Stimulated activated CD8-positive, alpha-beta memory T cell treated with anti-CD3 and anti-CD28 coated beads, Interleukin-4, amount 100 ng/mL, for 4 hours (primary cell): ENCODE results near the gene CDC25B.

ENCODE experiments used
- DNase-seq, 2 donors: peaks; one replicate each; pipeline ENCODE4 v3.0.0-alpha.2; 2020; ENCODE audit warnings: low read depth in 2 of 2, low spot score in 1 of 2

The CDC25B gene

DNA sequence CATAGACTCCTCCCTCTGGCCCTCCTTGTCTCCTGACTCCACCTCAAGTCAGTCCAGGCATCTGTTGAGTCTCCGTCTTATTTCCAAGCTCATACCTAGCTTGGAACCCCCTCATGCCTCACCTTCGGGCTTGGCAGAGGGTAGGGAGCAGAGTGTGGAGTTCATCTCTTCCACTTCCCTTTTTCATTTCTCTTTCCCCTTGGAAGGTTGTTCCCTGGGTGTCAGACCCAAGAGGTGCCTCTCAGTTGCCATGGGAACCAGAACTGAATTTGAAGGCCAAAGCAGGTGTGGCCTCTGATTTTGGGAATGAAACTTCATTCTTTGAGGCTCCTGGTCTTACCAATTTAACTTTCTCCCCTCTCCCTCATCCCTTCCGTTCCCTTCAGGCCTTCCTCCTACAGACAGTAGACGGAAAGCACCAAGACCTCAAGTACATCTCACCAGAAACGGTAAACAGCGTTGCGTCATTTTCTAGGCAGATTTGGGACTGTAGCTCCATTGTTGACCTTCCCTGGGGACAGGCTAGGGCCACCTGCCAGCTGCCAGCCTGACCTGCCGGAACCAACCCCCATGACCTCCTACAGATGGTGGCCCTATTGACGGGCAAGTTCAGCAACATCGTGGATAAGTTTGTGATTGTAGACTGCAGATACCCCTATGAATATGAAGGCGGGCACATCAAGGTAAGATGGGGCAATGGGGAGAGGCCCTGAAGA, 6.6 kb downstream of the CDC25B start:
- DNase-seq = no peak

GRCh38 chr20:3803289-3803688, 7.2 kb downstream of the CDC25B start:
- DNase-seq = no peak

DNA sequence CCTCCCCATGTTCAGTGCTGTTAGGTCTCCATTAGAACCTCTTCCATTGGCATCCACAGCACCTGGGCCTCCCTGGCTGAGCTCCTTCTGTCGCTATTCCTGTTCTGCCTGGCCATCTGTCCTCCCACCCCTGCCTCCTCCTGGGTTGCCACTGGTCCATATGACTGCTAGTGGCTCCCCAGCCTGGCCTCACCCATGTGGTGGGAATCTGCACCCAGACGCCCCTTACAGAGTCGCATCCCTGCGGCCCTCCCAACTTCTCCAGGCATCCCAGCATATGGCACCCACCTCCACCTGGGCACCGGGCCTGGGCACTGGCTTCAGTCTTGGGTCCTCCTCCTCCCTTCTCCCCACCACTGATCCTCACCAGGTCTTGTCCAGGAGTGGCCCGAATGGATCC, 7.7 kb downstream of the CDC25B start:
- DNase-seq = no peak

DNA sequence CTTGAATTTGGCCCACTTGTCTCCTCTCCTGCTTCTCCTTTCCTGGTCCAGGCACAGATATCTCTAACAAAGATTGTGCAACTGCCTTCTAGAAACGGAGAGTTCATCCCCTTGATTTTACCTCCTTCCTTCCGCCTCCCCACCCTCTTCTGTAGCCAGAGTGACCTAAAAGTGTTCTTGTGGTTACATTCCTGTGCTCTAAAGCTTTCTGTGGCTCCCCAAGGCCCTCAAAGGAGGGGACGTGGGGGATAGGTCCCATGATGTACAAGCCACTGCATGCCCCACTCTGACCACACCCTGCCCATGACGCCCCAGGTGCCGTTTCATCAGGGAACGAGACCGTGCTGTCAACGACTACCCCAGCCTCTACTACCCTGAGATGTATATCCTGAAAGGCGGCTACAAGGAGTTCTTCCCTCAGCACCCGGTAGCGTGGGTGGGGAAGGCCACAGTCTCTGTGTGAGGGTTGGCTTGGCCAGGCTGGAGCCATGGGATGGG, 8.2 kb downstream of the CDC25B start:
- DNase-seq = no peak

DNA sequence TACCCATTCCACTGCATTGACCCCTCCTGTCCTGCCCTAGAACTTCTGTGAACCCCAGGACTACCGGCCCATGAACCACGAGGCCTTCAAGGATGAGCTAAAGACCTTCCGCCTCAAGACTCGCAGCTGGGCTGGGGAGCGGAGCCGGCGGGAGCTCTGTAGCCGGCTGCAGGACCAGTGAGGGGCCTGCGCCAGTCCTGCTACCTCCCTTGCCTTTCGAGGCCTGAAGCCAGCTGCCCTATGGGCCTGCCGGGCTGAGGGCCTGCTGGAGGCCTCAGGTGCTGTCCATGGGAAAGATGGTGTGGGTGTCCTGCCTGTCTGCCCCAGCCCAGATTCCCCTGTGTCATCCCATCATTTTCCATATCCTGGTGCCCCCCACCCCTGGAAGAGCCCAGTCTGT, 8.7 kb downstream of the CDC25B start:
- no peak for DNase-seq

DNA sequence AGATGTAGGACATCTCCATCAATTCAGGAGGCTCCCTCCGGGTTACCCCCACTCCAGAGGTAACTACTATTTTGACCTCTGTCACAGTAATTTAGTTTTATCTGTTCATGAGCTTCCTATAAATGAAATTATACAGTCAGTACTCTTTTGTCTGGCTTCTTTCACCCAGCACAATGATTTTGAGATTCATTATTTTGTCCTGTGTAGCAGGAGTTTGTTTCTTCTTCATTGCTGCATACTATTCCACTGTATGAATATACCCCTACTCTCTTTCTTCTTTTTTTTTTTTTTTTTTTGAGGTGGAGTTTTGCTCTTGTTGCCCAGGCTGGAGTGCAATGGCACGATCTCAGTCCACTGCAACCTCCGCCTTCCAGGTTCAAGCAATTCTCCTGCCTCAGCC, 12.4 kb downstream of the CDC25B start:
- DNase-seq = no peak

- DNase-seq = peak; percentile 82 to 89
Observed at GRCh38 chr20:3811467-3812258, 15.6 kb downstream of the CDC25B start.

DNA sequence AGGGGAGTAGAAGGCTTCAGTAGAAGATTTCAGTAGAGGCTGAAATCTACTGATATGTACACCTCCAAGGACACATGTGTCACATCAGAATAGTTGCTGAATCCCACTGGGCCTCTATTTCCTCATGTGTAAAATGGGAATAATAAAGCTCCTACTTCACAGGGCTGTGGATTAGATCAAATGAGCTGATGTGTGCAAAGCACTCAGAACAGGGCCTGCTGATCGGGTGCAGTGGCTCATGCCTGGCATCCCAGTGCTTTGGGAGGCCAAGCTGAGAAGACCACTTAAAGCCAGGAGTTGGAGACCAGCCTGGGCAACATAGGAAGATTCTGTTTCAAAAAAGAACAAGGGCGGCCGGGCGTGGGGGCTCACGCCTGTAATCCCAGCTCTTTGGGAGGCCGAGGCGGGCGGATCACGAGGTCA, 16.2 kb downstream of the CDC25B start:
- no peak for DNase-seq

DNA sequence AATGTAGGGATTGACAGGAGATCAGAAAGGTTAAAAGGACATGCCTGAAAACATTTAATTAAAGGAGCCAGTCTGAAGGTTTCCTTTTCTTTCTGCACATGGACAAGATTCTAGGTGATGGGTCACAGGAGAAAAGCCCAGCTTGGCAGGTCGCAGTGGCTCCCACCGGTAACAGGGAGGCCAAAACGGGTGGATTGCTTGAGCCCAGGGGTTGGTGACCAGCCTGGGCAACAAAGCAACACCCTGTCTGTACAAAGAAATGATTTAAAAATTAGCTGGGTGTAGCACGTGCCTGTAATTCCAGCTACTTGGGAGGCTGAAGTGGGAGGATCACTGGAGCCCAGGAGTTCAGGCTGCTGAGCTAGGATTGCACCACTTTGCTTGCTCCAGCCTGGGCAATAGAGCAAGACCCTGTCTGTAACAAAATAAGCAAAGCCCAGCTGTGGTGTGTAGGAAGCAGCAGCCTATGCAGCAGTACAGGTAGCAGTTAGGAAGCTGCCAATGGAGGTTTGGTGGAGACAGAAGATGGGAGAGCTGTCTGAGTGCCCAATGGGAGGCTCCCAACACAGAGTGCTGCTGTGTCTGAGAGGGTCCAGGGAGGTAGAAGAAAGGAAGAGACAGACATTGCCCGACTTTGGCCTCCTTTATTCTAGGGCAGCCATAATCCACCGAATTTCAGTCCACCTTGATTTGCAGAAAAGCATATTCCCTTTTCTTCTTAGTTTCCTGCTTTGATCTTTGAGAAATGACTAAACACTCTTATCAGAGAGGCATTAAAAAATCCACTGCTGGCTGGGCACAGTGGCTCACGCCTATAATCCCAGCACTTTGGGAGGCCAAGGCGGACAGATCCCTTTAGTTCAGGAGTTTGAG, 17.1 kb downstream of the CDC25B start:
- DNase-seq = no peak

GRCh38 chr20:3813848-3814581, 17.9 kb downstream of the CDC25B start:
- no peak for DNase-seq

DNA sequence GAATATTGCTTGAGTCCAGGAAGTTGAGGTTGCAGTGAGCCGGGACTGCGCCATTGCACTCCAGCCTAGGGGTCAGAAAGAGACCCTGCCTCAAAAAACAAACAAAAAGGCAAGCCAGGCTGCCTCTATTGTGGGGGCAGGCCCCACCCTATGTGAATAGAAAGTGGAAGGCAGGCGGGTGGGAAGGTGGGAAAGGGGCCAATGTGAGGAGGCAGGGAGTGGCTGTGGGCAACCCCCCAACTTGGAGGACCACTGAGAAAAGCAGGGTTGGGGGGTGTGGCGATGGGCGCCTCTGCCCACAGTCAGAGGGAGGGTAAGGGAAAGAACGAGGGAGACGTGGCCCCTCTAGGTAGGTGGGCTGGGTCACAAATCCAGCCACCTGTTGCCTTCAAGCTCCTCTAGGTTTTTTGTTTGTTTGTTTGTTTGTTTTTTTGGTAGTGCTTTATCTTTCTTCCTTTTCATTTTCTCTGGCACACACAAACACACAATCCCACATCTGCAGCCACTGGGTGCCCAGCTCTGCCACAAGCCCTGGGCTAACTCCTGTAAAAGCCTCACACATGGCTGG, 18.9 kb downstream of the CDC25B start:
- no peak for DNase-seq

- no peak for DNase-seq
Observed at GRCh38 chr20:3815703-3816315, 19.7 kb downstream of the CDC25B start.

- DNase-seq = no peak
Observed at GRCh38 chr20:3818155-3819151, 22.3 kb downstream of the CDC25B start.

- no peak for DNase-seq
Observed at GRCh38 chr20:3819411-3820047, 23.4 kb downstream of the CDC25B start.

DNA sequence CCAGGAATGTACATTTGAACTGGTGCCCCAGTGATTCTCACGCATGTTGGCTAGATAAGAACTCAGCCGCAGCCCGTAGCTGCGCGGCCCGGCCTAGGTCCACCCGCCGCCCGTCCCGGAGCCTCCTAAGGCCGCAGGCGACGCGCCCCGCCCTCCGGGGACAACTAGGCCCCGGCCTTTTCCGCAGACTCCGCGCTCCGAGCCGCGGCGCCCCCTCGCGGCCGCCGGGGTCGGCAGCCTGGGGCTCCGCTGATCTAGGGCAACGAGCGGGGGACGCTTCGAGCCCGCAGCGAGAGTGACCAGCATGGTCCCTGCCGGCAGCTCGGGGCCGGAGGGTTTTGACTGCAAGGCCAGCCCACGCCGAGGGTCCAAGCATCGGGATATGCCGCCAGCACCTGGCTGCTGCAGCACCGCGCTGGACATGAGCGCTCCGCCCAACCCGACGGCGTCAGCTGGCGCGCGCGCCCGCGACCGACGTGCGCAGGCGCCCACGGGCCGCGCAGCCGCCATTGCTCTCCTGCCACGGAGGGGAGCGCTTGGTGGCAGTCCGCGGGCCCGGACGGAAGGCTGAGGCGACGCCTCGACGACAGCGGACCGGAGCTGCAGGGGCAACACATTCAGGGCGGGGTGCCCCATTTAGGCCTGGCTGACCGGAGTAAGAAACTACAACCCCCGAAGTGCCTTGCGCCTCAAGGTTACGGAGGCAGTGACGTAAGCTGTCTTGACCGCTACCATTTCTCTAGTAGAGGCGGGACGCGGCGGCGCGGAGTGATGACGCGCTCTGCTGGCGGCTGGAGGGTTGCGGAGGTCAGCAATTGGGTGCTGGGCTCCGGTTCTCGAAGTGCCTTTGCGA, 24.2 kb downstream of the CDC25B start, which contains the start of gene AP5S1:
AP5S1 (plus strand) TSS at position 500 of the 853 bp plus-strand sequence. CDS start 1,571 bp downstream, outside the sequence.
- DNase-seq = peak; percentile 78 to 89

DNA sequence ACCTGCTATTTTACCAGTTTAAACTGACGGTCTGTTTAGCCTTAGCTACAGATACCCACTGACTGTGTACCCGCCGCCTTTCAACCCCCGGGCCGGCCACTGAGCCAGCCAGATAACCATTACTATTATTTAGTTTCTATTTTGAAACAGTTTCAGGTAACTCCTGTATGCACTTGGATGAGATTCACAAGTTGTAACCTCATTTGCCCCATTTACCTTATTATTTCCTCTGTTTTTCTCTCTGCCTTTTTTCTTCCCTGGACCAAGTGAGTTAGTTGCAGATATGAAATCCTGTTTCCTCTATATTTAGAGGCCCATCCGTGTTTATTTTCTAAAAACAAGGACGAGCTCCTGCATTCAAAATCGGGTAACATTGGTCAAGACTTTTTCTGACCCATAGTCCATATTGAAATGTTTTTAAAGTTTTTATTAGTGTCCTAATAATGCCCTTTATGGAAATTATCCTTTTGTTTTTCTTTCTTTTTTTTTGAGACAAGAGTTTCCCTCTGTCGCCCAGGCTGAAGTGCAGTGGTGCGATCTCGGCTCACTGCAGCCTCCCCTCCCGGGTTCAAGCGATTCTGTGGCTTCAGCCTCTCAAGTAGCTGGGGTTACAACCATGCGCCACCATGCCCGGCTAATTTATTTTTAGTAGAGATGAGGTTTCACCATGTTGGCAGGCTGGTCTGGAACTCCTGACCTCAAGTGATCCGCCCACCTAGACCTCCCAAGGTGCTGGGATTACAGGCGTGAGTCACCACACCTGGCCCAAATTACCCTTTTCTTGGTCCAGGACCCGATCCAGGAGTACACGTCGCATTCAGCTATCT, 25.0 kb downstream of the CDC25B start:
- no peak for DNase-seq
